CD4-positive, alpha-beta T cell treated with Interleukin-17A for 1 hour (primary cell): ENCODE results near the gene KCNK2.

Experiments used
- DNase-seq: peaks from one replicate; pipeline ENCODE4 v3.0.0-alpha.2; 2020

KCNK2 gene

GRCh38 chr1:215095524-215095923 is 13.0 kb downstream of the KCNK2 start:
- no peak for DNase-seq

DNA sequence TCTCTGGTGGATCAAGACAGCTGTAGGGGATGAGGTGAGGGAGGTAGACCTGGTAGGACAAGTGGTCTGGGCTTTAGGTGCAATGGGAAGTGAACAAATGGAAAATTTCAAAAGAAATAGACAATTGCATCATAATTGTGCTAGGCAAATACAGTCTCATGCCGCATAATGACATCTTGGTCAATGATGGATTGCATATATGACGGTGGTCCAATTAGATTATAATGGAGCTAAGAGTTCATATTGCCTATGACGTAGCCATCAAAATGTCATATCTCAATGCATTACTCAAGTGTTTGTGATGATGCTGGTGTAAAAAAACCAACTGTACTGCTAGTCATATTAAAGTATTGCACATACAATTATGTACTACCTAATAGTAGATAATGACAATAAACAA is 19.0 kb downstream of the KCNK2 start:
- DNase-seq: no peak

DNA sequence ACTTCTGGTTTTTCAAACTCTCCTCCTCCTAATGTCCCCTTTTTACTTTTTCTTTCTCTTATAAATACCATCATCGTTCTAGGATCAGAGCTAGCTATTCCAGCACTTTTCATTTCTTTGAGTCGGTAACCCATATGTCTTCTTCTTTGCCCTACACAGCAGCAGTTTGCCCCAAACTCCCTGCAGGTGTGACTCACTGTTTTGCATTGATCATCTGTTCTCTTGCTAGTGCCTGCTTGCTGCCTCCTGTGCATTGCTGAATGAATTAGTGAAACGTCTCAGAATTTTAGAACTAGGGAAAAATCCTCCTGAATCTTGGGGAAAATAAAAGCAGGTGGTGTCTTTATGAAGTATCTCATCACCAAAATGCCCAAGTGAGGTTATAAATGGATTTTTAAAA is 21.7 kb downstream of the KCNK2 start:
- no peak for DNase-seq

DNA sequence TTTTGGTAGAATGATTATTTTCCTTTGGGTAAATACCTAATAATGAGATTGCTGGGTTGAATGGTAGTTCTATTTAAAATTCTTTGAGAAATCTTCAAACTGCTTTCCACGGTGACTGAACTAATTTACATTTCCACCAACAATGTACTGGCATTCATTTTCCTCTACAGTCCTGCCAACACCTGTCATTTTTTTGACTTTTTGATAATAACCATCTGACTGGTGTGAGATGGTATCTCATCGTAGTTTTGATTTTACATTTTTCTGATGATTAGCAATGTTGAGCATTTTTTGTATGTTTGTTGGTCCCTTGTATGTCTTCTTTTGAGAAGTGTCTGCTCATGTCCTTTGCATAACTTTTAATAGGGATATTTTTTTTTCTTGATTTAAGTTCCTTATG is 23.5 kb downstream of the KCNK2 start:
- no peak for DNase-seq

DNA sequence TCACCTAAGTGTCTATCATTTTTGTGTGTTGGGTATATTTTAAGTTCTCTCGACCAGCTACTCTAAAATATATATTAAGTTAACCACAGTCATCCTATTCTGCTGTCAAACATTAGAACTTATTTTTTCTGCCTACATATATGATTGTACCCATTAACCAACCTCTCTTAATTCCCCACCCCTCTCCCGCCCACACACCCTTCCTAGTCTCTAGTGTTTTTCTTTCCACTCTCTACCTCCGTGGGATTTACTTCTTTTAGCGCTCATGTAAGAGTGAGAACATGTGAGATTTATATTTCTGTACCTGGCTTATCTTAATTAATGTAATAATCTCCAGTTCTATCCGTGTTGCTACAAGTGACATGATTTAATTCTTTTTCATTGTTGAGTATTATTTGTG is 26.6 kb downstream of the KCNK2 start:
- DNase-seq: no peak

DNA sequence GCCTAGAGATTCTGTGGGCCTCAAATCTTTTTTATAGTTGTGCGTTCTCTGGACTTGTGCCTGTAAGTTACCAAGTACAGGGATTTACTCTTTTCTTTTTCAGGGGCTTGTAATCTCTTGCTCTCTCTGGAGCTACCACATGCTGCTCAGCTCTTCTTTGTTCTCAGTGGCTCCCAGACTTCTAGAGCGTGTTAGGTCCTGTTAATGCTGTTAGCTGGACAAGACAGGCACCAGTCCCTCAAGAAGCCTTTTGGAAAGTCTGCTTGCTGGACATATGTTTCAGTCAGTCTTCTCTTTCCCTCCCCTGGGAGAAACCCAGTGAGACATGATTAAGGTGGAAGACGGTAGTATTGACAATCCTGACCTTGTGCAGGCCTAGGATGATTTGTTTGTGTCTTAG is 29.4 kb downstream of the KCNK2 start:
- DNase-seq: no peak

GRCh38 chr1:215113776-215114153 is 31.2 kb downstream of the KCNK2 start:
- DNase-seq: no peak

- DNase-seq: no peak
Measured at GRCh38 chr1:215114154-215114933, 31.8 kb downstream of the KCNK2 start.

- no peak for DNase-seq
Measured at GRCh38 chr1:215115760-215116159, 33.2 kb downstream of the KCNK2 start.

GRCh38 chr1:215118081-215118480 is 35.5 kb downstream of the KCNK2 start:
- DNase-seq: no peak

- no peak for DNase-seq
Measured at GRCh38 chr1:215119056-215119455, 36.5 kb downstream of the KCNK2 start.

- no peak for DNase-seq
Measured at GRCh38 chr1:215119719-215120365, 37.3 kb downstream of the KCNK2 start.

GRCh38 chr1:215128504-215128903 is 46.0 kb downstream of the KCNK2 start:
- DNase-seq: no peak

DNA sequence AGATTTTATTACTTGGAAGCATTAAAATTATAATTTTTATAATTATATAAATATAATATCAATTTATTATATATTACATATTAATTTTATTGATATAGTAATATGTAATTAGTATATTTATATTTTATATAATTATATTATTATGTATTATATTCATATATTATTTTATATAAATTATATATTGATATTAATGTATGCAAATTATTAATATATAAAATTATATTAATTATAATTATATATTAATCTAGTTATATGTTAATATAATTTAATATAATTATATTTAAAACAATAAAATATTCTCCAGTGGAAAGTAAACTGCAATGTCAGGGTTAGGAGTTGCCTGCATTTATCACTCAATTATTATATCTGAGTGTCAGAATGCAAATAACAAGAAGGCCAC is 48.8 kb downstream of the KCNK2 start:
- no peak for DNase-seq

DNA sequence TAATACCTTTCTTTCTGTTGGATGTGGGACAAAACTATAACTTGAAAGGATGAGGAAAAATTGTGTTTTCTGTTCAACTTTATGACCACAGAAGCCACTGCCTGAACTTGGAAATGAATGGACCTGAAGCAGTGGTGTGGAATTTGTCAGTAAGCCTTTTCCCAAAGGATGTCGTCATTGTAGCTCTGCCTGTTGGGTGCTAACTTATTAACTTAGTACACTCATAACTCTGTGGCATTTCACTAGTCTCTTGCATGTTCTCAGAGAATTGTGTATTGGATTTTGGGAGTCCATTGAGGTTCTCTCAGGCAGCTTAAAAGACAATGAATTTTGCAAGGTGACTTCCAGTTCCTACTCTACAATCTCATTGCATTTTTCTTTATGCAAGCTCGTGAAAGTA is 49.6 kb downstream of the KCNK2 start:
- no peak for DNase-seq

DNA sequence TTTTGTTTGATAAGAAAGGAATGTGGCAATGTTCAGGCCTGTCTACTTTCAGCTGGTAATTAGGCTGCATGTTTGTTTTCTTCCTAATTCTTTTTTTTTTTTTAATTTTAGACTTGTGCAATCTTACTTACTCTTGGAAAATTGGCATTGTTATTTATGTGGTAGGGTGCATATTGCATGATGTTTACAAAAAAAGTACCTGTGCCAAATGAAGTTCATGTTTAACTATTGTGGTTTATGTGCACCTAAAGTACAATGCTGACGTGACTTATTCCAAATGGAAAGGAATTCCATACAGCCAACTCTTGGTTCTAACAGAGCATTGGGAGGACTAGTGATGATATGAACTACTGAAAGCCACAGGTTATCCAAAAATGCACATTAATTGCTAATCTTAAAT is 51.0 kb downstream of the KCNK2 start:
- DNase-seq: no peak

- no peak for DNase-seq
Measured at GRCh38 chr1:215137985-215138384, 55.4 kb downstream of the KCNK2 start.

- DNase-seq: no peak
Measured at GRCh38 chr1:215140135-215140534, 57.6 kb downstream of the KCNK2 start.

DNA sequence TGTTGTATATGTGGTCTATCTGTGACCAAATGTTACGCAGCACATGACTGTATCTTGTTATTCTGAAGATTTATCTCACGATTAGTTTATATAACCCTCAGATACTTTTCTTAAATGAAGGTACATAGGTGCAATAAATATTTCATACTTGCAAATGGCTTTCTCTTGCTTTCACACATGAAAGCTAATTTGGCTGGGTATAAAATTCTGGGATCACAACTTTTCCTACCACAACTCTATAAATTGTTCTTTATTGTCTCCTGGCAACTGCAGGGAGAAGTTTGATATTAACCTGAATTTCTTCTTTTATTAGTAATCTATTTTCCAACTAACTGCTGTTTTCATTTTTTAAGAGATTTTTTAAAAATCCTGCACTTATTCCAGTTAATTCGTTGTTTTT is 58.9 kb downstream of the KCNK2 start:
- no peak for DNase-seq

GRCh38 chr1:215143497-215143896 is 61.0 kb downstream of the KCNK2 start:
- no peak for DNase-seq

DNA sequence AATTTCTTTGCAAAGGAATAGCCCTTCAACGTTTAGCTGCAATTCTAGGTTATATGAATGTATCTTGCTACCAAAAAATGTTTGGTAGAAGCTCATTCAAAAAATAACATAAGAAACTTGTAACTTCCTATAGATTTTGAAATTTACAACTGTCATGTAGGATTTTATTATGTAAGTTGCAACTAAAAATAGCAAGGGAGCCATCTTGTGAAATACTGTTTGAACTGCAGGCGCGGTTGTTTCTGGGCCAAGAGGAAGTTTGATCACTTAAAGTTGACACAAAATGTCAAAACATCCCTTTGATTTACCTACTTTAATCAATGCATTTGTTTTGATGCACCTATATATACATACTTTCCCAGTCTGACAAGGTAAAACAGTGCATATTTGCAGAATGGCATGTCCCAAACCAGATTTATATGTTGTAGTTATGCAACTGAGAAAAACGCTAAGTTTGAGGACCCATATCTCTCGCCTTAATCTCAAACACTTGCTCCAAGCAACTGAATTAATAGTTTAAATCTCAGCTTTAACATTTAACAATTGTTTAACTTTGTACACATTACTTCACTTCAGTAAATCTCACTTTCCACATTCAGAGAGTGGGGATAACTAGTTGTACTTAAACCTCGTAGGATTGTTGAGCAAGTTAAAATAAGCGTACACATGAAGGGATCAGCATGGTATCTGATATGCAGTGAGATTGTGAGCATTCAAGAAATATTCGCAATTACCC is 63.9 kb downstream of the KCNK2 start:
- DNase-seq: no peak

DNA sequence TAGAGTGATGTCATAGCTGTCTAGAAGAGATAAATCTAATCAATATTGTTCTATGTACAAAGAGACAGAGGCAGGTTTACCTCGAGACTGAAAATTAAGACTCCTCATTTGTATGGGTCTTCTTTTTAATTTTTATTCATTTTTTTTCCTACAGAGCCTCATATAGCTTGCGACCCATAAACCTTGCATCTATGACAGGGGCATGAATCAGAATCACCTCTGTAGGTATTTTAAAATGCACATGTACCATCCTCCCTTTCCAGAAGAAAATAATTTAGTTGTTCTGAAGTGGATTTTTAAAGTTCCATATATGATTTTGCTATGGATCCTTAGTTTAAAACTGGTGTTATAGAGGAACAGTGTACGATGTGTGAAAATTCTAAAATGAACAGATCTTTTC is 64.5 kb downstream of the KCNK2 start:
- no peak for DNase-seq

DNA sequence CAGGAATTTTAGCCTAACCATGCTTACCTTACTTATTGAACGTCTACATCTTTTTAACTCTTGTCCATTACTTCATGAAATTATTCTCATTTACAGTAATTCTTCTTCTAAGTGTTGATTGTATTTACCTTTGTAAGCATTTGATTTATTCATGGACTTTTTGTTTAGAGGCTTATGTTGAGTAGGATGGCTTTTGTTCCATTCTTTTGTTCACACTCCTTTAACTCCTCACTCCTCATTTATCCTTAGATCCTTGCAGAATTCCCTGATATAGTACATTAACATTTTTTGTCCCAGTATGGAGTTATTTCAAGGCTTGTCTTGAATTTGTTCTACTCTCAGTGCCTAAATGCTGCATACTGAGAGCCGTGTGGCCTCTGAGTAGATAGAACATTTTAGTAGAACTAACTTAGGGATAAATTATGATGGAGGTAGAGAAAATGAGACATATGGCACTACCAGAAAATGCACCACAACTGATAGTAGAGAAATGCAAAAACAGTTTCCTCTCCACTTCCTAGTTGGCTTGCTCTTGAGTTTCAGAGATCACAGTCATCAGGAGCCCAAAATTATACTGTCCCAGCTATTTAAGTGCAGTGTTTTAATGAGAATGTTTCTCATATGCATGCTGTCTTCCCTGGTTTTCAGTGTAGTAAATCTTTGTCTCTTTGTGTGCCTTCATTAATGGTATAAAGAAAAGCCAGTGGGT is 69.5 kb downstream of the KCNK2 start:
- no peak for DNase-seq

GRCh38 chr1:215156232-215156631 is 73.7 kb downstream of the KCNK2 start:
- DNase-seq: no peak
